Skin of body (tissue), 2 donors: ENCODE results near the gene PTPRN2. TPM values are rescaled to one million over a fixed set of nuclear protein-coding genes. Genes with fewer than 3 reads are reported as not detected.

Source experiments
- DNase-seq: peaks from one replicate; lab custom pipeline; 2025; lab: John Stamatoyannopoulos, UW
- total RNA-seq: library from RNA; depleted of rRNA; stranded (reverse); fragments of >200 nt; gene quantifications from one replicate; pipeline ENCODE4 v1.2.3, GENCODE V29; 2014

The PTPRN2 gene
- total RNA-seq, 1 donor from 2014 or later, result 0.99 TPM

DNA sequence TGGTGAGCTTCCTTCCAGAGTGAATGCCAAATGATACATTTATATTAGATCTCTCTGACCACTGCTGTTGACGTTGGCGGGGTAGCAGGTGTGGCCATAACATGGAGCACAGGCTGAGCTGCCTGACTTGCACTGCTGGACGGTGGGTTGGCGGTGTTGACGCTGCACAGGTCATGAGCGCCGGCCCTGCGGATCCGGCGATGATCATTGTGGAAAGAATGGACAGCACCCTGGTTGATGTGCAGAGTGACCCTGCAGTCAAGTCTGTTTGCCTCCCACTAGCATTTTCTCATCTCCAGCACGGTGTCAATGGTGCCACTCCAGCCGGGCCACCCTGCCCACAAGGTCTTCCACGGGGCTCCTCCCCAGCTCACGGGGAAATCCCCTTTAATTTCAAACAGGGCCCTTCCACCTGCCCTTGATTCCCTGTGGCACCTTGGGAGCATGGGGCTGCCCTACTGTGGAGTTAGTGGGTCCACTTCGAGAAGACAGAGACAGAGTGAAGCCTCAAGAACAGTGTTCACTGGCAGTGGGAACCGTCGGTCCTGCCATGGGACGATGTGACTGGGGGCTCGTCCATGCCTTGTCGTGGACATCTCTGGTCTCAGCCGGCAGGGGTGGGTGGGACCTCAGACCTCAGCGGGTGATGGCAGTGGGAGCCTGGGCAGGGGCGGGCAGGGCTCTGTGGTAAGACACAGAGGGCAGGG is 613.5 kb downstream of the PTPRN2 start:
- no peak for DNase-seq

DNA sequence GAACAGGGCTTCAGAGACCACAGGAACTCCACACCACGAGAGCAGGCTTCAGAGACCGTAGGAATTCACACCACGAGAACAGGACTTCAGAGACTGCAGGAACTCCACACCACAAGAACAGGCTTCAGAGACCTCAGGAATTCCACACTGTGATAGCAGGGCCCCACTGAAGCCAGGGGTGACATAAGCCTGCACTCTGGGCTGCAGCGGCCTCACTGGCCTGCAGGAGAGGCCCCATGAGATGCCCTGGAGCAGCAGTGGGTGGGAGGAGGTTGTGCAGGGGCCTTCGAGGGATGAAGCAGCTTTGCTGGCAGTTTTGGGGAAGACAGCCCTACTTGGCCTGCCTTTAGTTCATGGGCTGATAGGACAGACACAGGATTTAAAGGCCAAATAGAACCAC is 614.7 kb downstream of the PTPRN2 start:
- DNase-seq, result no peak

DNA sequence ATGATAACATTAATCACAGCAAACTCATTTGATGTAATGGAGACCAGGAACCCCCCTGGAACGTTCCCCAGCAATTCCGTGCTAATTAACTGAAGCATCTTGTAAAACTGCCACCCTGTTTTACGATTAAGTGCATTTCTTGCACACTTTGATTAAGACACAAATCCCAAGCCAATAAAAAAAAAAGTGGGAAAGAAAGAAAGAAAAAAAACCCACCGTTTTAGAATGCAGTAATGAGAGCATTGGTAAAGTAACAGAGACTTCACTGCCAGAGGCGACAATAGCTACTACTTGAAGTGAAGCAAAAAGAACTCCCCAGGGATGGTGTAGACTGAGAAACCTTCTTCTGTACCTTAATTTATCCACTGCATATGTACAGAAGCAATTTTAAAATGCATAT is 616.1 kb downstream of the PTPRN2 start:
- DNase-seq, result no peak

DNA sequence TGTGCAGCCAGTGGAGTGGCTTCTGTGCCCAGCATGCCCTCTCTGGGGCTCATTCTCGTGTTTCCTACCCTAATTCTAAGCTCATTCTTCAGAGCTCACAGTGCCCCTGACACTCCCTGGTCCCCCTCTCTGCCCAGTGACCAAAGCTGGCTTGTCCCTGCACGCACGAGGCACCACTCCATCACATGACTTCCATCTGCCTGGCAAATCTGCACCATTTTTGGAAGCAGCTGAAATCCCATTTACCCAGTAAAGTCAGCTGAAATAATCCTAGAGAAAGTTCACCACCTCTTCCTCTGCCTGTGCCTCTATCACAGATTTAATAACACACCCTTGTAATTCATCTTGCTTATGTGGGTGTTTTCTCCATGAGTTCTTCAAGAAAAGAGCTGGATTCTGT is 616.9 kb downstream of the PTPRN2 start:
- DNase-seq, result no peak

DNA sequence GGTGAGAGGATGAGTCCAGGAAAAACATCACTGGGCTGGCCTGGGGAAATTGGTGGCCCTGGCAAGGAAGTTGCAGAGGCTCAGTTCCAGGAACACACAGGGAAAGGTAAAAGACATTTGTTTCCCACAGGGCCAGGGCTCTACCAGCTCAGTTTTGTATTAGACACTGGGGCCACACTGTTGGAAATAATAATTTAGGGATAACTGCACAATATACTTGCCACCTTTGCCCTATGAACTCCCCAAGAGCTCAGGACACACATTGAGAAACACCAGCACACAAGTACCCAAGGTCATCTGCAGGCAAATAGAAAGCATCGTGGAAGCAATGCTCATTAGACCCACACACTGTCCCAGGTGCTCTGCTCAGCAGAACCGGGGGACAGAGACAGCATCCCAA is 617.6 kb downstream of the PTPRN2 start:
- no peak for DNase-seq

DNA sequence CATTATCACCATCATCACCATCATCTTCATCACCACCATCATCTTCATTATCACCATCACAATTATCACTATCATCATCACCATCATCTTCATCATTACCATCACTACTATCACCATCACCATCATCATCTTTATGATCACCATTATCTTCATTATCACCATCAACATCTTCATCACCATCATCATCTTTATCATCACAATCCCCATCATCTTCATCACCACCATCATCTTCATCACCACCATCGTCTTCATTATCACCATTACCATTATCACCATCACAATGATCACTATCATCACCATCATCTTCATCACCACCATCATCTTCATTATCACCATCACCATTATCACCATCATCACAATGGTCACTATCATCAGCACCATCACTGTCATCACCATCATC is 621.1 kb downstream of the PTPRN2 start:
- no peak for DNase-seq

DNA sequence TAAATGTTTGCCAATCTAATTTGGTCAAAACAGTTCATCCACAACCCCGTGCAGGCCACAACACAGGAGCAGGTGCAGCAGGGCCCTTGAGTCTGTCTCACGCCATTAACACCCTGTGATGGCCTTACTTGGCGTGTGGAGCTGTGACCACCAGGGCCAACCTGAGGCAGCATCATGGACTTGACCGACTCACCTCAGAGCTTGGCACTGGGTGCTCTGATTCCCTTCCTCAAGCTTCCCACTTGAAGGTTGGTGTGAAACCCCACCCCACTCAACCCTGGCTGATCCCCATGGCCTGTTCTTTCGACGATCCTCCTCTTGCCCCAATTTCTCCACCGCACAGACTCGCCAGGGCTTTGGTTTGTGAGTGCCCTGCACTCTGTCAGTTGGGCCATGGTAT is 623.1 kb downstream of the PTPRN2 start:
- no peak for DNase-seq

DNA sequence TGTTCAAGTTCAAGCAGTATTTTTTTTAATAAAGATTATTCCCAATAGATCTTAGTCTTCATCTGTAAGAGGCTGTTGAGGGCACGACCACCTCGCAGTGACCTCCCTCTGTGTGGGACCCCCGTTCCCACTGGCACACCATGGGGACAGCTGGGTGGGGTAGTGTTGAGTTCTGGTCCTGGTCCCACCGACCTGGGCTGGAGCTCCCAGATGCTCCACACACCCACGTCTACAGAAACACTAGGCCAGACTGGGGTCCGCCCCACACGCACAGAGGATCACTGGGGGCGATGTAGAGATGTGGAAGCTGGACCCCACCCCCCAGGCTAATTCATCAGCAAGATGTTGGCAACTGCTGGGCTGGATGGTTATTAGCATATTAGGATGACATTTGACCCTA is 623.6 kb downstream of the PTPRN2 start:
- DNase-seq, result no peak

DNA sequence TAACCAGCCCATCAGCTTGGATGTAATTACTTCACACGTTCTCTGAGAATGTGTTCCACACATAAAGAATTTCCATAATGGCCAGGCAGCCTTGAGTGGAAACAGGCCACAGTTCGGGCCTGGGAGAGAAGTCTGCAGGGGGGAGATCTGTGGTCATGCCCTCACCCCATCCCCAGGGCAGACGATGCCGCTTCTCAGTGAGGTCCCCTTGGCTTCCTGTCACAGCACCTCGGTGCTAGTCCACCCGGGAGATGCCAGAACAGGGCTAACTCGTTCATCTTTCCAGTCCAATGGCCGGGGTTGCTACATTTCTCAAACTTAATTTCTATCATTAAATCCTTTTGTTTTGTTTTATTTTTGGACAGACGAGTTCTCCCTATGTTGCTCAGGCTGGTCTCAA is 624.1 kb downstream of the PTPRN2 start:
- no peak for DNase-seq

DNA sequence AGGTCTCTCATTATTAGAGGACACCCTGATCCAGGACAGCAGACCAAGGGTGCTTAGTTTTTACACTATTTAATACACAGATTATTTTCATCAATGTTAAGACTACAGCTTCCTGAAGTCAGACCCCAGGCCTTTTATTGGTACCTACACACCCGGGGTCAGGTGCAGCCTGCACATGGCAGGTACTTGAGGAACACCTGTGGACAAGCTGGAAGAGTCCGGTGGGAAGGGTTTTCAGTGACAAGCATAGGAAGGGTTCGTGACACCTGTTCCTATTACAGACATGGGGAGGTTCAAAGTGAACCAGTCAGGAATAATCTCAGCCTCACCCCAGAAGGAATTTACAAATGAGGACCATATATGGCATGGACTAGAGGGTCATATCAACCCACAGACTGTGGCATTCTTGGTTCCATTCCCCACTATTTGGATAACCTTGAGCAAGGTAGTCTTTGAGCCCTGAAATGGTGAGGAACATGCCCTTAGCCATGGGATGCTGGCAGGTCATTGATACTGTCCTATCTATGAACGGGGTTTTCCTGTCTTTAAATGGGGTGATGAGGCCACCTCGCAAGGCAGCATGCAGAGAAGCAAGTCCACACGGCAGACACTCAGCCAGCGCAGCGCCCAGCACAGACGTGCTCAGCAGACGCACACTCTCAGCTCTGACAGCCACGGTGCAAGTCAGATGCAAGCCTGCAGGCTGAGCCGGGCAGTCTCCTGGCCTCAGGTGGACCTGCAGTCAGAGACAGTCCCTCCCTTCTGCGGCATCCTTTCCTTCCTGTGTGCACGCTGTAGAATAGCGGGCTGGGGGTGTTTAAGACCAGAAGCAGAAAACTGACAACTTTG is 624.9 kb downstream of the PTPRN2 start:
- DNase-seq, result no peak

DNA sequence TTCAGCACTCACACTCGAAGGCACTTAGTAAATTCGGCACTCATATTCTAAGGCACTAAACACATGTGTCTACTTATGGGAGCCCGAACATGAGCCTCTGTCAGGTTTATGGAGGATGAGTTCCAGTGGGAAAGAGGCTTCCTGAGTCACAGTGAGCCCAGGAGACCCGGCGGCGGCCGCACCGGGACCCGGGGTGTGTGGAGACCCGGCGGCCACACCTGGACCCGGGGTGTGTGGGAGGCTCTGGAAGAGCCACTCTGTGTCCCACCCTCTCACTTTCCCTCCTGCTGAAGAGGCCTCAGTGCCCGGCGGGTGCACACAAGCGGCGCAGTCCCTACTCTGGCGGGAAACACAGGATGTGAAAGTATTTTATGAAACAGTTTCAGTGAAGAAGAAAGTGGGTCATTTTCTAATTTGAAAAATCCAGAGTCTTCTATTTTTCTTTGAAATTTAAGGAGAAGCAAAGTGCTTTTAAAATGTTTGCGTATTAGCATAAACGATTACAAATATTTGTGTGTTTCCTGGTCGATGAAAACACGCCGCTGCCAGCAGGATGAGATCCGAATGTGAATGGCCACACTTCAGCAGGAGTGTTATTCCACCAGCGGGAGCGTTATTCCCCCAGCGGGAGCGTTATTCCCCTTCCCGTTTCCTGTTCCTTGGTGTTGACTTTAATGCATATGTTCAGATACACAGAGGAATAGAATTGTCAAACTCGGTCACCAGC is 625.7 kb downstream of the PTPRN2 start:
- DNase-seq, result no peak

DNA sequence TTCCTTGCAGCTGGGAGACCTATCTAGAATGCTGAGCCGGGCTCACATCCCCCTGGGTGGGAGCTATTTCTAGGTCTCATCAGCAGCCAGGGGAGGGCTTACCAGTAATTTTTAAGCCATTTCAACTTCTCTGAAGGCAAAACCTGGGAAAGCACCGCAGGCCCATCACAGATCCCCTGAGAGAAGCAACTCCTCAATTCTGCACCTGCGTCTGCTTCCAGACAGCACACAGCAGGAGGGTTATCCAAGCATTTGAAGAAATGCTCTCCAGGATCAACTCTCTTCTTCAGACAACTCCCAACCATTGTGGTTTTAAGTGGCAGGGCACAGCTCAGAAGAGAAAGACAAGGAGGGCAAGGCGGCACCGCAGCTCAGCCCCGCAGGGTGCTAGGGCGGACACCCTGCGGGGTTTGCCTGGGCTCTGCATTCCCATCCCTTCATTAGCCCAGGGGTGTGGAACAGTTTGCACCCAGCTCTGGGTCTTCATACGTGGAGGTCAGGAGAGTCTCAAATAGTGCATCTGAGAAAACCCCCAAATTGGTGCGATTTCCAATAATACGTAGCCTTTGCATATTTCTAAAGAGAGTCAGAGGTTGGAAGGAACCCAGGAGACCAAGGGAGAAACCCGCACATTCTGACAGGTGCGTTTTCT is 632.1 kb downstream of the PTPRN2 start:
- no peak for DNase-seq

DNA sequence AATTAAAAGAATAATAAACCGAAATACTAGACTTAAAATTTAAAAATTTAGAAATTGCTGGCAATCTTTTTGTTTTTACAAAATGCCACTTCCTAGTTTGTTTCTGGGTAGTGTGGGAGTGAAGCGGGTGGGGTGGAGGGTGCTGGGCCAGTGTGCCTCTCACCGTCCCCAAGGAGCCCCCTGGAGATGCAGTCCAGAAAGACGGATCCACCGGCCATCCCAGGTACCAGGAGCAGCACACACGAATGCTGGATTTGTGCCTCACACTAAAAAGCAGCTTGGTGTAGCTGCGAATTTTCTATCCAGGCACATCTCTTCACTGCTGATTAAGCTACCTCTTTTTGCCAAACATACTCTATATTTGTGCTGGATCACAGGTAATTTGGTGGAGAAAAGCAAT is 632.7 kb downstream of the PTPRN2 start:
- DNase-seq, result no peak

DNA sequence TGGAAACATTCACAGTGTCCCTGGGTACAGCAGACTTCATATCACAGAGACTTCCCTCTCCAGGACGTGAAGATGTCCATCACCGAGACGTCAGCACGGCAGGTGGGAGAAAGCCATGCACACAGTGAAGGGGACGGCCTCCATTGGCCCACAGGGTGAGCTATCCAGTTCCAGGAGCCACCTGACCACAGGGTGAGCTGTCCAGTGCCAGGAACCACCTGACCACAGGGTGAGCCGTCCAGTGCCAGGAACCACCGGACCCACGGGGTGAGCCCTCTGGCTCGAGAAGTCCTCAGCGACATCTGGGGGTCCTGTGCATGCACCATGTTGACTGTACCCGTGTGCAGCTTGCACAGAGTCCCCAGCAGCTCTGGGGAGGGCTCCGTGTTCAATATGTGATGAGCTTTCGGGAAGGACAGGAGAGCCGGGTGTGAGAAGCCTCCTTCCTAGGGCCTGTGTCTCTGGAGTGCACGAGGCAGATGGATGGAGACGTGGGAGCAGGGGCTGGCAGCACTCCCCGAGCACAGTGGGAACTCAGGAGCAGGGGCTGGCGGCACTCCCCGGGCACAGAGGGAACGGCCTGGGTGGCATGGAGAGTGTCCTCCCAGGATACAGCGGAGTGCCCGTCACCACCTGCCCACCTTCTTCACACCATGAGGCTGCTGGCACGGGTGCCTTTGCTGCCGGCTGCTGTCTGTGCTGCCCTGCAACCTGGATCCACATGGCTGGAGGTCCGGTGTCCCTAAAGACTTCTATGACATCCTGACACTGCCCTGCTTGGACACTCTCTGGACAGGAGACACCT is 634.6 kb downstream of the PTPRN2 start:
- DNase-seq, result no peak

DNA sequence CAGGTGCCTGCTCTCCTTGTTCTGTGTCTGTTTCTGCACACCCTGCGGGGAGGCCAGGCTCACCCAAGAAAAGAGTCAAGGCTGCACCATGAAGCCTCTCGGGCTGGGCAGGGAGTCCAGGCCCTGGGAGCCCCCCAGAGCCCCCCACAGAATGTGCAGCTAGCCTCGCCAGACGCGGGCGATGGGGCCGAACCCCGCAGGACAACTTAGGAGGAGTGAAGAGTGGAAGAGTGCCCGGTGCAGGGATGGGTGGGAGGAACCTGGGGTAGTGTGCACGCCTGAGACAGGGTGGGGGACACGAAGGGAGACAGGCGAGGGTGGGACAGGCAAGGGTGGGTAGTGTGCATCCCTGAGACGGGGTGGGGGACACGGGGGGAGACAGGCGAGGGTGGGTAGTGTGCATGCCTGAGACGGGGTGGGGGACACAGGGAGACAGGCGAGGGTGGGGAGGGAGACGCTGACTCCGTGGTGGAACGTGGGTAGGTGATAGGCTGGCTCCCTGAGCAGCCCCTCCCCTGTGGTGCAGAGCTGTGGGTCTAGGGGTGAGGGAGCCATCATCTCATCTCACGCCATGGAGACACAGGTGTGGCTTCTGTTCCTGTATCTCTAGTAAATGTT is 635.5 kb downstream of the PTPRN2 start:
- DNase-seq, result no peak

DNA sequence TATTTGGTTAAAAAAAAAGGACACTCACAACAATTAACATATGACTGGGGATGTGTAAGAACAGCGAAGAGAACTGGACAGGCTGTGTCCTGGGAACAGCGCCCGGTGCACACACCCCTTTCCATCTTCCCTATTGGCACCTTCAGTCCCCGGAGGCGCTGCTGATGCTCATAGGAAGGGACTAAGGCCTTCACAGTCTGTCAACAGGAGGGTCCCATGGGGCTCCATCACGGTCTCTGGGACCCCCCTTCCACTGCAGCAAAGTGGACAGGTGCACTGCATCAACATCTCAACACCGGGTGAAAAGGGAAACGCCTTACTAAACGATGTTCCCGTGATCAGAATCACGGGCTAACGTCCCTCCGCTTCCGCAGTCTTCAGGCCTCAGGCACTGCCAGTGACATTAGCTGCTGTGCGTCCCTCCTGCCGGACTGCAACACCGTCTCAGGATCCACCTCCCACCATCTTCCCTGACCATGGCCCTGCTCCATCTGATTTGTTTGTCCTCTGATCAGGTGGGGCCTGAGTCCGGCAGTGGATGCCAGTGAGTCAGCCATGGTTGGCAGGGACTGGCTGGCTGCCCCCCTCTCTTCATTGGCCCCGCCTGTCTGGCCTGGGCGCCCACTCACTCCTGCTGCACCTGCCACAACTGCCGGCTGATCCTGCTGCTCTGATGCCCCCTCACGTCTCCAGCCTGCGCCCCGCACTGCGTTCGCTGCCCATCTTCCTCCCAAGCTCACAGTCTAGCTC is 636.1 kb downstream of the PTPRN2 start:
- no peak for DNase-seq

DNA sequence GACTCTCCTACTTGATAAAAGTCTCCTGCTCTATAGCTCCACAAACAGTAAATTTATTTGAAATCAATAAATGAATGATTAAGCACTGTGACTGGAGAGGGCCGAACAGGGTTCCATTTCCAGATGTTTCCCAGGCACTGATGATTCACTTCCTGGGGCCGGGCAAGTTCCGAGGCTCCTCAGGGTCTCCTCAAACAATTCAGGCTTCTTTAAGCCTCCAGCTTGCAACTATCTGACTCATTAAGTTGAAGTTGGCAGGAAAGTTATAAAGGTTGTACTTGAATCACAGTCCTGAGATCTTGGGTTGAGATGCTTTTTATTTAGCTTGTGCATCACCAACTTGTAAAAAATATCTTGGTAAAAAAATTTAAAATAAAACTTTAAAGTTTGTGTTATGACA is 637.9 kb downstream of the PTPRN2 start:
- DNase-seq, result no peak

DNA sequence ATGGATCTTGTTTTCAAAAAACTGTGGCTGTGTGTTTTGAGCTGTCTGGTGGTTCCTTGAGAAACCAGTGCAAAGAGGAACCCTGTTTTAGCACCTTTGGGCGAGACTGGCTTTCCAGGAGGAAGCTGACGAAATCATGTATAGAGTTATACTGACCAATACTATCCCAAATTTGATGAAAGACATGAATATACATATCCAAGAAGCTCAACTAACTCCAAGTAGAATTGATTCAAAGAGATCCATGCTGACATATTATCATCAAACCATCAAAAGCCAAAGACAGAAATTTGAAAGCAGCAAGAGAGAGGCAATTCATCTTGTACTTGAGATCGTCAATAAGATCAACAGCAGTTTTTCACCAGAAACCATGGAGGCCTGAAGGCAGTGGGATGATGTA is 640.1 kb downstream of the PTPRN2 start:
- DNase-seq, result no peak

DNA sequence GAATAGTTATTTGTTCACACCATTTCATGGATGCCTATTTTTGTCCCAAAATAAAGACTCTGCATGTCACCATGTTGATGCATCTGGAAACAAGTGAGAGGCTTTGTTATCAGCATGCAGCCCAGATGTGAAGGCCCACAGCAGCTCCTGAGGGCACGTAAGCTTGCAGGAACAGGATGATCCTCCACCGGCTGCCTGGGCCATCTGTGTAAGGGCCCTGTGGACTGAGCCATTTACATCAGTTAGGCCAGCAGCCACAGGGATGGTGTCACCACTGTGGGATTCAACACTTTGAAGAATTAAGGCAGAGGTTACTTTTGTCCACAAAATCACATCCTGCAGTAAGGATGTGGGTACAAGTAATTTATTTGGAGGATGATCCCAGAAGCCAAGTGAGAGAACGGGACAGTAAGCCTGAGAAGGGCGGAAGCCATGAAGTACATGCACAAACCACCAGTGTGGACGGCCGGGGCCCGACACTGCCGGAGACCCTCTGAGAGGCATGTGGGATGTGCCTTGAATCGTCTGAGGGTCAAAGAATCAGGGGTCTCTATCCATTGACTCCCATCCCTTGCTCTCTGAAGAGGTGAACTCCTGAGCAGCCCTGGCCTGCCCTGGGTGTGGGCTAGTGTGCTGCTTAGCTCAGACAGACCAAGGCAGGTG is 641.1 kb downstream of the PTPRN2 start:
- no peak for DNase-seq
